LHCN-M2 (cell line): ENCODE data around the gene TENM4. TPM values are rescaled to one million over a fixed set of nuclear protein-coding genes. Genes with fewer than 3 reads are reported as not detected.

Source experiments
- DNase-seq: peaks from one replicate; pipeline ENCODE4 v3.0.0-alpha.2; 2012; ENCODE audit warnings: low read depth
- polyA plus RNA-seq: library from polyadenylated mRNA; unstranded; fragments of >200 nt; gene quantifications from one replicate; pipeline ENCODE4 v1.2.1, GENCODE V29; 2012; ENCODE audit warnings: missing spikeins
- total RNA-seq: library from RNA; depleted of rRNA; stranded (reverse); fragments of >200 nt; gene quantifications from 2 replicates; pipeline ENCODE4 v1.2.3, GENCODE V29; 2014; rRNA removed

The TENM4 gene
- 0.06 TPM in 2 replicates for total RNA-seq
- 0.27 TPM for polyA plus RNA-seq

- DNase-seq, result peak; percentile 56
These were observed at the start of gene TENM4 for GRCh38 chr11:79440571-79441460. Gene TENM4 (minus strand): TSS chr11:79441030. CDS start chr11:79069944, 371,086 bp downstream.

DNA sequence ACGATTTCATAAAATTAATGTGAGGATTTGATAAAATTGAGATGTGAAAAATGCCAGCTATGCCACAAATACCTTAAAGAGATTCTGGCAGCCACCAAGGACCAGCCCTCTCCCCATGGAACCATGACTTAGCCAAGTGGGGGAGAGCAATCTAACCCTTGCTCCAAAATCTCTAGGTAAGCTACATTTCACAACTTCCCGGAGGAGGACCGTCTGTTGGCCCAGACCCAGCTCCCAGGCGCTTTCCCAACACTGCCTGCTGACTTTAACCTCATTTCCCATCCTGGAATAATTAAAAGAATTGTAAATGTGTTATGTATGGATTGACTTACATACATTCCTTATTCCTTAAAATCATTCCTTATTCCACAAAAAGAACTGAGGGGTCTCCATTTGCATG lies 47.5 kb upstream of the TENM4 start:
- no peak for DNase-seq

GRCh38 chr11:79487412-79487811 lies 46.6 kb upstream of the TENM4 start:
- DNase-seq, result no peak

DNA sequence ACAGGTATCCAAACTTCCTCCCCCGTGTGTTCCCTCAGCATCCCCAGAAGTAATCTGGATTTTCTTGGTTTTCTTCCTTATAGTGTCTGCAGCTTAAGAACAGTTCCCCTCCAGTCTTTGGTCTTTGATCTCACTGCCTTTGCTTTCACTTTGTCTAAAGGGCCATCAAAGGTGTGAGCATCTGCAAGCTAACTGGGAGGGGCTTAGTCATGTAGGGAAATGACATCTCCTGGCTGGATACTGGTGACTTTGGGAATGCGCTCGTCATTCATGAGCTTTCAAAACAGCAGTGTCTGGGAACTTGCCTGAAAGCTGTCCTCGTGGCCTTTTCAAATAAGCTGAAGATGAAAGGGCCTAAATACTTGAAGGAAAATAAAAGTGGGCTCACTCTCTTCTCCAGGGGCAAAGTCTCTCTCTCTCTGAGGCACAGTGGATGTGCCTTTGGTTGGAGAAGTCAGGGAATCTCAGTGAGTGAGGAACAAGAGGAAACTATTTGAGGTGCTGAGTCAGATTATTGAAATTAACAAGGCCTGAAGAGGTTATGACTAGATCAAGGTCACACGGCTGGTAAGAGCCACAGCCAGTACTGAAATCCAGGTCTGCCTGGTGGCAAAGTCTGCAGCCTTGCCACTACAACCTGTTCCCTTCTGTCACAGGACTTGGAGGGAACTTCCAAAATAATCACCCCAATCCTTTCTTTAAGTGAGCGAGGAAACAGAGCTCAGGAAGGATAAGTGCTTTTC lies 45.6 kb upstream of the TENM4 start:
- no peak for DNase-seq

DNA sequence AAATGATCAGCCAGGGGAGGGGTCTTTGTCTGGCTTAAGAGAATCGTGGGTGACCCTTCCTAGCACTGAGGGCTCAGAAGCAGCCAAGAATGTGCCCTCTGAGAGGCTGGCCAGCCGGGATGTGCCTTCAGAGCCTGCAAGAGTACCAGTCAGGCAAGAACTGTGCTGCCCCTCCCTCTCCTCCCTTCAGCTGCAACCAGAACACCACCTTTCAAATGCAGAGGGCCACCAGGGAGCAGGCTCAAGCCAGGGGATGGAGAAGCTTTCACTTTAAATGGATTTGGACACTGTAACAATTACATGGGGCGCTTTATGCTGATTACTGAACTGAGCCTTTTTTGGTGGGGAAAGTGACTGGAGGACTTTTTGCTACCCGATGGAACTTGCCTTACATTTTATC lies 44.9 kb upstream of the TENM4 start:
- DNase-seq, result no peak

GRCh38 chr11:79484872-79485271 lies 44.0 kb upstream of the TENM4 start:
- DNase-seq, result no peak

DNA sequence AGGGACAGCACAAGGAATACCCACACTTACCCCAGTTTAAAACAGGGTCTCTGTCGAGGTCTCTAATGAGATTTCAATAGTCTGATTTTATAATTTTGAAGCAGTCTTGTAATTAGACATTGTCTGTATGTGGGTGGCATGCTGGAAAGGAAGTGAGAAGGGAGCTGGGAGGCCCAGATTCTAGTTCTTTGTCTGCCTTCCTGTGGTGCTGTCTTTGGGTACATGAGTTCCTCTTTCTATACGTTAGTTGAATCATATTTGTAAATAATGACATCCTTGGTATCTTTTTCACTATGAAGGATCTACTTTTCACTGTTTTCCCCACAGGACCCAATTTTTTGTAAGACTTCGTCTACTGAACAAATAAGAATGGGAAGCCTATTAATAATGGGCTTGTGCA lies 42.0 kb upstream of the TENM4 start:
- no peak for DNase-seq

- no peak for DNase-seq
These were observed 41.0 kb upstream of the TENM4 start for GRCh38 chr11:79481795-79482194.

GRCh38 chr11:79480864-79481263 lies 40.0 kb upstream of the TENM4 start:
- DNase-seq, result no peak

- DNase-seq, result no peak
These were observed 32.1 kb upstream of the TENM4 start for GRCh38 chr11:79472819-79473529.

- DNase-seq, result no peak
These were observed 30.4 kb upstream of the TENM4 start for GRCh38 chr11:79471071-79471844.

- no peak for DNase-seq
These were observed 29.3 kb upstream of the TENM4 start for GRCh38 chr11:79470161-79470560.

- no peak for DNase-seq
These were observed 26.9 kb upstream of the TENM4 start for GRCh38 chr11:79467761-79468160.

- DNase-seq, result peak; percentile 19
These were observed 25.6 kb upstream of the TENM4 start for GRCh38 chr11:79466411-79466810.

DNA sequence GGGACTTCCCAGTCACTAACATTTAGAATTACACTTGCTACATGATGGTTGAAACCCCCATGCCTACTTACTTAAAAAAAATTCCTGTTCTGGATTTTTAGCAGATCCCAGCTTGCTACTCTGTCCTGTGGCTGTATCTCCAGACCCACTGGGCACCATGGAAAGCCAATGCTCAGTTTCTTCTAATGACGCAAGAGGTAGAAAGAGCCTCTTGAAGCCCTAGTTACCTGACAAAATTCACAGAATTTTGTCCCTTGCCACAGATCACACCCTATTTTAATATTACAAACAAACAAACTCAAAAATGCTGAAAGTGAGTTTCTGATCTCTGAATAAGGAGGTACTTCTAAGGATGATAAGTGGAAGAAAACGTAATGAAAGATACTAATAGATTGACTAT lies 24.3 kb upstream of the TENM4 start:
- no peak for DNase-seq

DNA sequence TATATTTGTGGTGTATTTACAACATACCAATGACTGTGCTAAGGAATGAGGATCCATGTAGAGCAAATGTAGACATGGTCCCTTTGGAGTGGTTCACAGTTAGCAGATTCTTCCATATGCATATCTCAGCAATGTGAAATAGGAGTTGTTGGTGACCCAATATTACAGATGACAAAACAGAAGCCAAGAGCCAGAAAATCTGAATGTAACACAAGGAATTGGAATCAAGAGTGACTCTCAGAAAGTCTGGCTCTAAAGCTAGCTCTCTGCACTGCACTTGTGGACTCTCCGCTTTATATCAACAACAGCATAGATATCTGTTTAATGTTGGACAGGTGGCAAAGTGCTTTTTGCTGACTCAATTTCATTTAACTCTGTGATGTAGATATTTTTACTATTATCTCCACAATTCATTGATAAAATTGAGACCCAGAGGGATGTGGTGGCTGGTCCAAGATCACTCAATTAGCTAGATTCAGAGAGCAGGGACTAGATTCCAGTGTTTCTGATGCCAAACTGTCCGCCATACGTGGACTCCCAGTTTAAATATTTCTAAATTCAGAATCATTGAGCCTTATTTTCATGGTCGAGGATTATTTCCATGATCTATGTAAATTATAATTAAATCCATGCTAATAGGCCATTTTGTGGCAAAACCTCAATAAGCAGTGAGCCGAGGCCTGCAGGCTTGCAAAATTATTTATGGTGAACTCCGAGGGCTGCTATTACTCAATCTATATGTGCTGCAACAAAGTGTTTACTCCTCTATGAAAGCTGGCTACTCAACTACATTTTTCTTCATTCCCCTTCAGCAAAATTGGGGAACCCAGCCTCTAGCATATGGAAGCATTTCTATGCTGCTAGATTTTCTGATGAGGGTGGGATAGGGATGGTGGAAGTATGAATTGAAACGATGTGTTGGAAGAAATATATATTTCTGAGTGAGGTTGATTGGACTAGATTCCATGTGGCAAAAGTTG lies 21.1 kb upstream of the TENM4 start:
- no peak for DNase-seq

DNA sequence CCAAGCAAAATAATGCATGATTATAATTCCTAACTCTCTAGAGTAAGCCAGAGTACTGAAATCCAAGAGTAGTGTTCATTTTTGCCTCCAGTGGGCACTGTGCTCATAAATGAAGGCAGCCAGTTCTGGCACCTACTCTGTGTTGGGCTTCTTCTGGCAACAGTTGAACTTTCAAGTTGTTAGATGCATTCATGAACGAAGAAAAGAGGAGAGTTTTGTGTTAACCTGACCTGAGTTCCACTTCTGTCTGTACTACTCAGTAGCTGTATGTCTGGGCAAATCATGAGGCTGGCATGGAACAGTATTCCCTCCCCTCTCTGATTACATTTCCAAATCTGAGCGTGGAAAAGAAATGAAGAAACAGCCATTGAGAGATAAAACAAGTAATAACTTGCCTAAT lies 20.3 kb upstream of the TENM4 start:
- DNase-seq, result no peak

GRCh38 chr11:79458709-79459108 lies 17.9 kb upstream of the TENM4 start:
- no peak for DNase-seq

GRCh38 chr11:79456501-79456900 lies 15.7 kb upstream of the TENM4 start:
- DNase-seq, result no peak

- no peak for DNase-seq
These were observed 12.8 kb upstream of the TENM4 start for GRCh38 chr11:79453617-79454016.
